Mesenchymal stem cell (in vitro differentiated cells and primary cell): ENCODE data around the gene FRY.

Source experiments
- DNase-seq: peaks from one replicate; pipeline ENCODE4 v3.0.0-alpha.2; 2013
- H2AFZ ChIP-seq: one replicate; pipeline ENCODE4 v1.6.1; 2013; ENCODE audit warnings: low read depth, mild to moderate bottlenecking, control low read depth, inconsistent platforms, low read length, moderate library complexity
- H2AK5ac ChIP-seq: 2 replicates; pipeline ENCODE4 v1.6.1; 2013; ENCODE audit warnings: low read length, moderate library complexity, mild to moderate bottlenecking, inconsistent platforms; ENCODE audit not compliant: severe bottlenecking
- H2BK120ac ChIP-seq: one replicate; pipeline ENCODE4 v1.6.1; 2013; ENCODE audit warnings: low read depth, mild to moderate bottlenecking, inconsistent platforms, low read length, moderate library complexity
- H2BK12ac ChIP-seq, 2 experiments: one replicate each; pipeline ENCODE4 v1.6.1; 2013; ENCODE audit warnings: inconsistent platforms in 2 of 2, low read length in 2 of 2, mild to moderate bottlenecking in 2 of 2, moderate library complexity in 2 of 2, control low read depth in 1 of 2
- H2BK15ac ChIP-seq: one replicate; pipeline ENCODE4 v1.6.1; 2013; ENCODE audit warnings: mild to moderate bottlenecking, low read depth, inconsistent platforms; ENCODE audit not compliant: poor library complexity, severe bottlenecking
- H2BK5ac ChIP-seq: 2 replicates; pipeline ENCODE4 v1.6.1; 2013; ENCODE audit warnings: low read depth, mild to moderate bottlenecking, low read length, control low read depth, inconsistent platforms; ENCODE audit not compliant: poor library complexity, severe bottlenecking
- H3K14ac ChIP-seq, 2 experiments: one replicate each; pipeline ENCODE4 v1.6.1; 2013; ENCODE audit warnings: inconsistent platforms in 2 of 2, low read length in 2 of 2, control low read depth in 1 of 2, mild to moderate bottlenecking in 1 of 2, moderate library complexity in 1 of 2
- H3K18ac ChIP-seq, 2 experiments: one replicate each; pipeline ENCODE4 v1.6.1; 2013; ENCODE audit warnings: inconsistent platforms in 2 of 2, low read length in 2 of 2, control low read depth in 1 of 2, low read depth in 1 of 2, mild to moderate bottlenecking in 1 of 2
- H3K23ac ChIP-seq, 2 experiments: one replicate each; pipeline ENCODE4 v1.6.1; 2013; ENCODE audit warnings: inconsistent platforms in 2 of 2, low read length in 2 of 2, mild to moderate bottlenecking in 2 of 2, moderate library complexity in 2 of 2, control low read depth in 1 of 2
- H3K27ac ChIP-seq: 2 replicates; pipeline ENCODE4 v1.5.1; 2013; ENCODE audit warnings: mild to moderate bottlenecking, moderate library complexity, low read length, control low read depth, inconsistent platforms; ENCODE audit not compliant: poor library complexity, severe bottlenecking
- H3K27me3 ChIP-seq, 2 experiments: 2 replicates each; pipeline versions ENCODE4 v1.6.1 to v1.7.0; 2013; ENCODE audit warnings: low read length in 2 of 2, mild to moderate bottlenecking in 2 of 2, moderate library complexity in 2 of 2, control low read depth in 1 of 2, inconsistent platforms in 1 of 2; ENCODE audit not compliant: control insufficient read depth in 1 of 2, insufficient read depth in 1 of 2
- H3K36me3 ChIP-seq, 2 experiments: 2 replicates each; pipeline versions ENCODE4 v1.6.1 to v1.7.0; 2013; ENCODE audit warnings: low read length in 2 of 2, control low read depth in 1 of 2, inconsistent platforms in 1 of 2, low read depth in 1 of 2, mild to moderate bottlenecking in 1 of 2; ENCODE audit not compliant: insufficient read depth in 2 of 2, control insufficient read depth in 1 of 2
- H3K4ac ChIP-seq, 2 experiments: one replicate each; pipeline ENCODE4 v1.6.1; 2013; ENCODE audit warnings: inconsistent platforms in 2 of 2, low read length in 2 of 2, mild to moderate bottlenecking in 2 of 2, moderate library complexity in 2 of 2, control low read depth in 1 of 2, low read depth in 1 of 2
- H3K4me1 ChIP-seq: 2 replicates; pipeline ENCODE4 v1.6.1; 2013; ENCODE audit warnings: low read depth, low read length, control low read depth; ENCODE audit not compliant: control insufficient read depth, insufficient read depth
- H3K4me2 ChIP-seq: 2 replicates; pipeline ENCODE4 v1.6.1; 2013; ENCODE audit warnings: low read length, mild to moderate bottlenecking, inconsistent platforms; ENCODE audit not compliant: poor library complexity, severe bottlenecking
- H3K4me3 ChIP-seq, 2 experiments: 2 replicates each; pipeline versions ENCODE4 v1.5.1 to v1.7.0; 2013; ENCODE audit warnings: low read length in 2 of 2, mild to moderate bottlenecking in 2 of 2, control low read depth in 1 of 2, low read depth in 1 of 2; ENCODE audit not compliant: insufficient read depth in 1 of 2
- H3K79me1 ChIP-seq: replicated peaks from 2 replicates; pipeline ENCODE4 v1.6.1; 2013; ENCODE audit warnings: mild to moderate bottlenecking, control low read depth, low read length, inconsistent platforms; ENCODE audit not compliant: poor library complexity, severe bottlenecking
- H3K9ac ChIP-seq: 2 replicates; pipeline ENCODE4 v1.7.0; 2013; ENCODE audit warnings: mild to moderate bottlenecking, low read length, moderate library complexity
- H3K9me3 ChIP-seq: 2 replicates; pipeline ENCODE4 v1.7.0; 2013; ENCODE audit warnings: mild to moderate bottlenecking, low read length; ENCODE audit not compliant: control insufficient read depth
- H4K8ac ChIP-seq: one replicate; pipeline ENCODE4 v1.6.1; 2013; ENCODE audit warnings: inconsistent platforms, mild to moderate bottlenecking, low read length, moderate library complexity
- H4K91ac ChIP-seq: one replicate; pipeline ENCODE4 v1.6.1; 2013; ENCODE audit warnings: mild to moderate bottlenecking, low read length, inconsistent platforms
- WGBS: methylation state at CpG from one replicate; pipeline ENCODE4 v1.1.7; 2013; ENCODE audit warnings: mixed read lengths; 5-methylcytosine and 5-hydroxymethylcytosine counted together

FRY gene

DNA sequence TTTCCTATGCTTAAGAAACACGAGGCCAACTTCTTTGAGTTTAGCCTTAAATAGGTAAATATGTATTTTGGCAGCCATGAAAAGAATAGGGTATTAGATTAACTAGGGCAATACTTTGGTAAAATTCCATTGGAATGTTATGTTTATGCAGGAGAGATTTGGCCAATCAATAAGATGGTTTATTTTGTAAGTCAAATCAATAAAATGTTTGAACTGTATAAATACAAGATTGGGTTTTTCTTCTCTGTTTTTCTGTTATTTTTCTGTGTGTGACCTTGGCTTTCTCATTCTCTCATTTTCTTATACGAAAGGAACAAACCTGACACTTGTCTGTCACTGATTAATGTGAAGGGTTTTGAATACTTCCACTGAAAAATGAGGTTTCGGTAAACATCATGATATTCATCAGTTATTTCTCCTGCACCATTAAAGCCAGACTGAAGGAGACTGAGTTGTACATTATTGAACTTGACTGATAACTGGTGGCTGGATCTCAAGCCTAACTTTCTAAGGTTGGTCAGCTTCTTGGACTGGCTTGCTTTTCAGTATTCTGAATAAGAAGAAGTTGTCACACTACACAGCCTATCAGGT lies 8.6 kb downstream of the FRY start:
- WGBS: 95% methylated on average over 1 of the region's 3 CpGs
- H3K4me2 ChIP-seq: no peak overlapping the region
- no peak overlapping the region for H2BK15ac ChIP-seq

DNA sequence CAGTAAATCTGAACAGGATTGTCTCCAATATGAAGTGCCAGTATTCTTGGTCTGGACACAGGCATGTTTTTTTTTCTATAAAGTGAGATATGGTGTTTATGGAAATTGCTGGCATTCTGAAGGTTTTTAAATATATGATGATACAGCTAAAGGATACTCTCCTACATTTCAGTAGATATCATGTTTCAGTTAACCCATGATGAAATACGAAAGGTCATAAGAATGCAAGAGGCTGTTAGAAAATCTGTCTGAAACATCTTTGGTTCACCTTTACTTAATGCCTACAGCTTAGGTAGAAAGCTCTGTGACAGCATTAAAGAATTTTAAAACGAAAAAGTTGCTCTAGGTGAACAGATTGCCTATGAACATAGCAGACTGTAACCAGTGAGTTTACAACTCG lies 9.1 kb downstream of the FRY start:
- no peak for DNase-seq
- Histone ChIP-seq H3K79me1 (no peaks in the 10 kb centered on the region), H3K9ac (no peak overlapping the region), H3K27ac (no peak overlapping the region), H2BK5ac (no peak overlapping the region), H3K4me3 (no peak overlapping the region), H4K91ac (no peak overlapping the region), H3K36me3 (no peaks in the 10 kb centered on the region), H3K14ac (no peak overlapping the region), H2AFZ (no peak overlapping the region), H4K8ac (no peak overlapping the region), H3K27me3 (no peaks in the 10 kb centered on the region), H2AK5ac (no peak overlapping the region), H3K18ac (no peak overlapping the region), H3K4ac (no peak overlapping the region), H3K9me3 (no peaks in the 10 kb centered on the region), H2BK120ac (no peak overlapping the region), H3K4me1 (no peaks in the 10 kb centered on the region), H2BK15ac (no peak overlapping the region), H3K4me2 (no peak overlapping the region), H3K23ac (no peak overlapping the region), H2BK12ac (no peak overlapping the region)
- WGBS: 93% methylated on average over 2 of the region's 3 CpGs

More for the DNA sequence above, 8.6 kb downstream of the FRY start:
- Histone ChIP-seq H3K27me3 (no peaks in the 10 kb centered on the region), H2BK12ac (no peak overlapping the region), H3K14ac (no peak overlapping the region), H2BK5ac (no peak overlapping the region), H3K18ac (no peak overlapping the region), H4K91ac (no peak overlapping the region), H3K27ac (no peak overlapping the region), H3K36me3 (no peaks in the 10 kb centered on the region), H3K23ac (no peak overlapping the region), H4K8ac (no peak overlapping the region), H3K9ac (no peak overlapping the region), H3K4ac (no peak overlapping the region), H2AFZ (no peak overlapping the region), H2AK5ac (no peak overlapping the region), H3K79me1 (no peaks in the 10 kb centered on the region), H2BK120ac (no peak overlapping the region), H3K9me3 (no peaks in the 10 kb centered on the region), H3K4me1 (no peaks in the 10 kb centered on the region), H3K4me3 (no peak overlapping the region)
- no peak for DNase-seq

DNA sequence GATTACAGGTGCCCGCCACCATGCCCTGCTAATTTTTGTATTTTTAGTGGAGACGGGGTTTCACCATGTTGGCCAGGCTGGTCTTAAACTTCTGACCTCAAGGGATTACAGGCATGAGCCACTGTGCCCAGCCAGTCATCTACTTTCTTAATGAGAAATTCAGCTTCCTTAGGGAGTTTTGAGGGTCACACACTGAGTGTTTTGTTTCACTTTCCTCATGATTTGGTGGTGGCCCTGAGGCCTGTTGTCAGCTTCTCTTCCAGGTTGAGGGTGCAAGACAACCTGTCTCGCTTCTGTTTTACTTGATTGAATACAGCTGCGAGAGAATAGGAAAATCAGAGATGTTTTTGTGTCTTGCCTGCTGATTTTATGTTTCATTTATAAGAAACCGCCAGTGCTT lies 9.9 kb downstream of the FRY start:
- H3K9ac ChIP-seq: no peak overlapping the region
- DNase-seq: no peak
- H2BK120ac ChIP-seq: no peak overlapping the region
- no peak overlapping the region for H3K14ac ChIP-seq
- no peak overlapping the region for H4K91ac ChIP-seq
- no peak overlapping the region for H3K4ac ChIP-seq
- no peak overlapping the region for H2BK5ac ChIP-seq
- H2AK5ac ChIP-seq: no peak overlapping the region
- no peaks in the 10 kb centered on the region for H3K9me3 ChIP-seq
- no peaks in the 10 kb centered on the region for H3K4me1 ChIP-seq
- H4K8ac ChIP-seq: no peak overlapping the region
- H3K18ac ChIP-seq: no peak overlapping the region
- H3K27ac ChIP-seq: no peak overlapping the region
- no peak overlapping the region for H2BK15ac ChIP-seq
- H3K79me1 ChIP-seq: no peaks in the 10 kb centered on the region
- no peak overlapping the region for H2BK12ac ChIP-seq
- 98% methylated on average over 4 of the region's 5 CpGs for WGBS
- no peak overlapping the region for H3K23ac ChIP-seq
- H2AFZ ChIP-seq: no peak overlapping the region
- H3K4me2 ChIP-seq: no peak overlapping the region
- no peaks in the 10 kb centered on the region for H3K27me3 ChIP-seq
- no peak overlapping the region for H3K4me3 ChIP-seq
- H3K36me3 ChIP-seq: no peaks in the 10 kb centered on the region

DNA sequence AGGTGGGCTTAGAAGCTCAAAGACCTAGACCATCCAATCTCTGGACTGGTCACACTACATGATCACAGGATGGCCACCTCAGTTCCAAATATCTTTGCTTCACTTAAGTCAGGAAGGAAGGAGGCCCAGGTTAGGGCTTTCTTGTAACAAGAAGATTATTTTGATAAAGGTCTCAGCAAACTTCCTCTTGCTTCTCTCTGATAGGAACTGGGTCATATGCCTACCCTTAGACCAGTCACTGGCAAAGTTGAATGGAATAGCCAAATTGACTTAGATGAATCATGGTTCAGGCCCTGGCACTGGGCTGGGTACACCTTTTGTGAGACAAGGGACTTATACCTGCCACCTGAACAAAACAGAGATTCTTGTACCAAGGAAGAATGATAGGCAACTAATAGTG lies 11.0 kb downstream of the FRY start:
- no peak overlapping the region for H4K91ac ChIP-seq

More for the DNA sequence above, 11.0 kb downstream of the FRY start:
- Histone ChIP-seq H3K14ac (no peak overlapping the region), H3K27ac (no peak overlapping the region), H2BK5ac (no peak overlapping the region), H3K4ac (no peak overlapping the region), H3K23ac (no peak overlapping the region), H2BK120ac (no peak overlapping the region), H2BK15ac (no peak overlapping the region), H3K9ac (no peak overlapping the region), H3K9me3 (no peaks in the 10 kb centered on the region), H3K79me1 (no peaks in the 10 kb centered on the region), H2AFZ (no peak overlapping the region), H3K4me3 (no peak overlapping the region), H2AK5ac (no peak overlapping the region), H3K4me2 (no peak overlapping the region), H3K36me3 (no peaks in the 10 kb centered on the region), H2BK12ac (no peak overlapping the region), H3K27me3 (no peaks in the 10 kb centered on the region), H4K8ac (no peak overlapping the region), H3K18ac (no peak overlapping the region), H3K4me1 (no peaks in the 10 kb centered on the region)
- DNase-seq: no peak
